RWPE1 (cell line): ENCODE data around the gene DYNC2H1.

Experiments
- CTCF ChIA-PET: fragments of 350-600 bp; sonication (Branson Sonifier 250); formaldehyde crosslinking; extraction: SDS; loops from one replicate; lab custom pipeline; 2021; lab: Yijun Ruan, JAX
- POLR2A ChIA-PET: fragments of 400-600 bp; formaldehyde crosslinking; extraction: SDS; loops from one replicate; lab custom pipeline; 2020; ENCODE audit warnings: antibody characterized with exemption; ENCODE audit not compliant: low non-redundant PET; lab: Yijun Ruan, JAX
- DNase-seq: peaks from one replicate; pipeline ENCODE4 v3.0.0; 2012; ENCODE audit warnings: low spot score
- H3K27ac ChIP-seq: fragments of 450-650 bp; 2 replicates; pipeline ENCODE4 v1.5.1; 2017
- TF ChIP-seq, protein P1 (sequence below): fragments of 450-650 bp; conservative IDR thresholded peaks from 2 replicates; pipeline ENCODE4 v1.5.1; 2017; ENCODE audit warnings: low read depth, mild to moderate bottlenecking

DYNC2H1 gene

GRCh38 chr11:103086461-103086860 is 22.8 kb upstream of the DYNC2H1 start:
- CTCF ChIA-PET, result interaction anchor here (0.6 kb wide), 1 partner anchor 175 kb away, joined by 5 read pairs; no protein-coding TSS in a partner anchor
- POLR2A ChIA-PET, result no interaction called here
- no peak for DNase-seq
- no peak overlapping the region for H3K27ac ChIP-seq
- TF ChIP-seq, protein P1, sequence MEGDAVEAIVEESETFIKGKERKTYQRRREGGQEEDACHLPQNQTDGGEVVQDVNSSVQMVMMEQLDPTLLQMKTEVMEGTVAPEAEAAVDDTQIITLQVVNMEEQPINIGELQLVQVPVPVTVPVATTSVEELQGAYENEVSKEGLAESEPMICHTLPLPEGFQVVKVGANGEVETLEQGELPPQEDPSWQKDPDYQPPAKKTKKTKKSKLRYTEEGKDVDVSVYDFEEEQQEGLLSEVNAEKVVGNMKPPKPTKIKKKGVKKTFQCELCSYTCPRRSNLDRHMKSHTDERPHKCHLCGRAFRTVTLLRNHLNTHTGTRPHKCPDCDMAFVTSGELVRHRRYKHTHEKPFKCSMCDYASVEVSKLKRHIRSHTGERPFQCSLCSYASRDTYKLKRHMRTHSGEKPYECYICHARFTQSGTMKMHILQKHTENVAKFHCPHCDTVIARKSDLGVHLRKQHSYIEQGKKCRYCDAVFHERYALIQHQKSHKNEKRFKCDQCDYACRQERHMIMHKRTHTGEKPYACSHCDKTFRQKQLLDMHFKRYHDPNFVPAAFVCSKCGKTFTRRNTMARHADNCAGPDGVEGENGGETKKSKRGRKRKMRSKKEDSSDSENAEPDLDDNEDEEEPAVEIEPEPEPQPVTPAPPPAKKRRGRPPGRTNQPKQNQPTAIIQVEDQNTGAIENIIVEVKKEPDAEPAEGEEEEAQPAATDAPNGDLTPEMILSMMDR, result no peak

GRCh38 chr11:103091064-103091800 is 18.0 kb upstream of the DYNC2H1 start:
- peak overlapping the region; percentile 88 for H3K27ac ChIP-seq
- ChIA-PET POLR2A (interaction anchor here (1.5 kb wide), 1 partner anchor 18 kb away, joined by 11 read pairs; the partner anchor contains the start of gene DYNC2H1), CTCF (interaction anchor here (0.5 to 1.1 kb wide), 4 partner anchors 17 to 595 kb away, joined by 3 to 4 read pairs (median 3); partner anchors contain the start of gene DYNC2H1)
- DNase-seq, result peak; percentile 39
- TF ChIP-seq, protein P1, result no peak

DNA sequence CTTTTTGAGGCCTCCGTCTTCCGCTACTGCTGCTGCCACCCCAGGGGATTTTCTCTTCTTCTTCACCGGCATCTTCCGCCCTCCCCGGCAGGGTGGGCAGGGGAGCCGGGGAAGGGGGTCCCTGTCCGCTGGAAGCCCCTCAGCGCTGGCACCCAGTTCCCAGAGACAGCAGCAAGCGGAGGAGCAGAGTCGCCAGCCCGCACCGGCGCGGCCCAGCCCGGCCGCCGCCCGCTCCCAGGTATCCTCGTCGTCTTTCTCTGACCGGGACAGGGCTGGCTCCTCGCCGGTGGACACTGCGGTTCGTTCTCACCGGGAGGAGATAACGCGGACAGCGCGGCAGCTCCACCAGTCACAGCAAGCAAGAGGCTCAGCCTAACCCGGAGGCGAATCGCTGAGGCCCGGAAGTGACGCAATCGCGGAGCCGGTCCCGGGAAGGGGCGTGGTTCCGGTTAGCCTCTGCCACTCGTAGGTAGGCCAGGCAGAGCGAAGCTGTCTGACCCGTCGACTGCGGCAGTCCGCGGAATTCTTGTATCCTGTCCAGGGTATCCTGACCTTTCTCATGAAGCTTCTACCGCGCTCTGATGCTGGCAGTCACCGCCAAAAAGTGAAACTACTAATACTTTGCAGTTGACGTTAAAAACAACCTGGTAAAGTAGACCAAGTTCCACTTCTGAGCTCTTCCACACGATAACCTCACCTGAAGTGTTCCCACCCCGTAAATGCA is 17.3 kb upstream of the DYNC2H1 start, which contains the start of gene DCUN1D5:
TSS of gene DCUN1D5 (minus strand) at position 360 of the 724 bp plus-strand sequence. CDS start at position 72, 288 bp downstream.
- CTCF ChIA-PET, result interaction anchor here (0.5 to 1.1 kb wide), 3 partner anchors 17 to 596 kb away, joined by 3 to 4 read pairs (median 3); no protein-coding TSS in a partner anchor
- peak; percentile 93 for DNase-seq
- peak within 1 kb of the TSS; percentile 88 for H3K27ac ChIP-seq
- POLR2A ChIA-PET, result interaction anchor here (1.5 kb wide), 1 partner anchor 17 kb away, joined by 11 read pairs; the partner anchor contains the start of gene DYNC2H1
- TF ChIP-seq, protein P1, result no peak

DNA sequence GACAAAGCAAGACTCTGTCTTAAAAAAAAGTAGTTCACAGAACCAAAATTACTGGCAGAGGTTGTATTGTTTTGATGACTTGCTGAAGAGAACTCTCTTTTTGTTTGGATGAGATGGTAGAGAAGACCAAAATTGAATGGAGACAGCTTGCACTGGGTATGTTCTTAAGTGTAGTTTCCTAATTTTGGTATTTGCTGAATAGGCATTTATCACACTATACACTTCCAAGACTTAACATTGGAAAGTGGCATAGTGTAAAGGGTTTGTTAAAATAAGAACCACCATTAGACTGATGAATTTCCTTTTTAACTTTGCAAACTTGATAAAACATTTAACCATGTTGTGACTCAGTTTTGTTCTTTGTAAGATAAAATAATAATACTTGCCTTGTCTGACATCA is 11.9 kb upstream of the DYNC2H1 start:
- POLR2A ChIA-PET, result no interaction called here
- CTCF ChIA-PET, result no interaction called here
- no peak for DNase-seq
- no peak overlapping the region for H3K27ac ChIP-seq
- TF ChIP-seq, protein P1, result no peak

- peak overlapping the region; percentile 90 for H3K27ac ChIP-seq
- ChIA-PET POLR2A (interaction anchor here (0.9 to 2.0 kb wide), 2 partner anchors 18 to 21 kb away, joined by 3 to 11 read pairs; partner anchors contain the start of gene DCUN1D5), CTCF (interaction anchor here (0.5 to 0.7 kb wide), 5 partner anchors 19 to 493 kb away, joined by 3 read pairs; no protein-coding TSS in a partner anchor)
- TF ChIP-seq, protein P1, result no peak
- no peak for DNase-seq
These were observed 677 bp downstream of the DYNC2H1 start for GRCh38 chr11:103109818-103110388.

DNA sequence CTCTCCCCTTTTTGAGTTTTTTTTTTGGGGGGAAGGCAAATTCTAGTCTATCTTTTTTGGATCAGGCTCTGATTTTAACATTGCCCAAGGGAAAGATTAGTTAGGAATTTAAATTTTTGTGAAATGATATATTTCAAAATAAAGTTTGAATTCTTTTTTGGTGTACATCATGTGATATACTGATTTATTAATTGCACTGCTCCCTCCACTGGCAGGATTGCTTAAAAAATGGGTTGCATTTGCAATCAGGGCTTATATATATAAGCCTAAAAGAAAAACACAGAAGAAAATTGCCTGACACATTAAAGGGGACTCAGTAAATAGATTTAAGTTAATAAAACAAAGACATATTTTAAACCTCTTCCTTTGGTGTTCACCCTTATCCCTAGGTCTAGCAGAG is 1.2 kb downstream of the DYNC2H1 start:
- H3K27ac ChIP-seq, result peak overlapping the region; percentile 90
- TF ChIP-seq, protein P1, result peak; percentile 37; the same call in 1 of the 2 replicates
- POLR2A ChIA-PET, result no interaction called here
- DNase-seq, result peak; percentile 33
- CTCF ChIA-PET, result no interaction called here
